Loucy (cell line): ENCODE results near the gene GP5.

Source experiments
- H2AFZ ChIP-seq: fragments of 200-600 bp; sonication (generic); 2 replicates; pipeline ENCODE4 v1.6.0; 2016; ENCODE audit warnings: antibody characterized with exemption, mild to moderate bottlenecking, low read length, moderate library complexity
- H3F3A ChIP-seq: fragments of 200-600 bp; 2 replicates; pipeline ENCODE4 v1.6.0; 2016; ENCODE audit warnings: antibody characterized with exemption, low read depth, mild to moderate bottlenecking
- H3K27me3 ChIP-seq: fragments of 200-600 bp; sonication (generic); 2 replicates; pipeline ENCODE4 v1.6.1; 2014; ENCODE audit warnings: low read length, mild to moderate bottlenecking; ENCODE audit not compliant: insufficient read depth, poor library complexity, severe bottlenecking
- H3K36me3 ChIP-seq: fragments of 200-600 bp; sonication (generic); 2 replicates; pipeline ENCODE4 v1.6.1; 2016; ENCODE audit warnings: low read length; ENCODE audit not compliant: insufficient read depth
- H3K4me1 ChIP-seq: fragments of 200-600 bp; sonication (generic); 2 replicates; pipeline ENCODE4 v1.5.1; 2014; ENCODE audit warnings: low read length, mild to moderate bottlenecking; ENCODE audit not compliant: insufficient read depth, poor library complexity, severe bottlenecking
- H3K4me2 ChIP-seq: fragments of 200-600 bp; sonication (generic); 2 replicates; pipeline ENCODE4 v1.6.0; 2014; ENCODE audit warnings: antibody characterized with exemption, low read length, low read depth, mild to moderate bottlenecking; ENCODE audit not compliant: poor library complexity, severe bottlenecking
- H3K4me3 ChIP-seq: fragments of 200-600 bp; sonication (generic); 2 replicates; pipeline ENCODE4 v1.5.1; 2014; ENCODE audit warnings: low read length, mild to moderate bottlenecking, mixed read lengths; ENCODE audit not compliant: poor library complexity, severe bottlenecking
- H3K79me2 ChIP-seq: fragments of 200-600 bp; sonication (generic); 2 replicates; pipeline ENCODE4 v1.6.1; 2014; ENCODE audit warnings: low read length; ENCODE audit not compliant: insufficient read depth
- H3K9ac ChIP-seq: fragments of 200-600 bp; sonication (generic); 2 replicates; pipeline ENCODE4 v1.6.0; 2014; ENCODE audit warnings: mild to moderate bottlenecking, low read depth, low read length, moderate library complexity; ENCODE audit not compliant: poor library complexity, severe bottlenecking
- H3K9me2 ChIP-seq: fragments of 200-600 bp; sonication (generic); replicated peaks from 2 replicates; pipeline ENCODE4 v1.6.1; 2016; ENCODE audit warnings: low read depth, low read length, mixed read lengths
- H3K9me3 ChIP-seq: fragments of 200-600 bp; sonication (generic); 2 replicates; pipeline ENCODE4 v1.6.1; 2014; ENCODE audit warnings: mild to moderate bottlenecking, antibody characterized with exemption, low read length, low read depth; ENCODE audit not compliant: insufficient read depth
- H4K20me1 ChIP-seq: fragments of 200-600 bp; sonication (generic); 2 replicates; pipeline ENCODE4 v1.6.0; 2014; ENCODE audit warnings: antibody characterized with exemption, low read length, mild to moderate bottlenecking; ENCODE audit not compliant: insufficient read depth, poor library complexity, severe bottlenecking
- CTCF ChIP-seq: fragments of 200-600 bp; sonication (generic); conservative IDR thresholded peaks from 2 replicates; pipeline ENCODE4 v1.5.1; 2014; ENCODE audit warnings: mild to moderate bottlenecking, antibody characterized with exemption, low read length
- EZH2phosphoT487 ChIP-seq: fragments of 200-600 bp; IDR thresholded peaks from 2 replicates; pipeline ENCODE4 v1.6.1; 2018; ENCODE audit warnings: antibody characterized with exemption, mild to moderate bottlenecking, moderate library complexity, borderline replicate concordance

The GP5 gene

GRCh38 chr3:194395778-194396538 lies 3.1 kb downstream of the GP5 start:
- Histone ChIP-seq H3K4me3 (peak overlapping the region; percentile 72), H3K36me3 (no peaks in the 10 kb centered on the region), H3K9me3 (no peaks in the 10 kb centered on the region), H3K4me2 (peak overlapping the region; percentile 91), H2AFZ (no peak overlapping the region), H3F3A (0 out of 2 replicates have a peak, but pooled peaks cover 4% of the 10 kb centered on the region), H3K9me2 (no peaks in the 10 kb centered on the region), H3K27me3 (no peaks in the 10 kb centered on the region), H4K20me1 (no peaks in the 10 kb centered on the region), H3K9ac (no peak overlapping the region), H3K4me1 (peaks cover 35% of the 10 kb centered on the region), H3K79me2 (no peaks in the 10 kb centered on the region)
- TF ChIP-seq EZH2phosphoT487 (no peak), CTCF (no peak)

DNA sequence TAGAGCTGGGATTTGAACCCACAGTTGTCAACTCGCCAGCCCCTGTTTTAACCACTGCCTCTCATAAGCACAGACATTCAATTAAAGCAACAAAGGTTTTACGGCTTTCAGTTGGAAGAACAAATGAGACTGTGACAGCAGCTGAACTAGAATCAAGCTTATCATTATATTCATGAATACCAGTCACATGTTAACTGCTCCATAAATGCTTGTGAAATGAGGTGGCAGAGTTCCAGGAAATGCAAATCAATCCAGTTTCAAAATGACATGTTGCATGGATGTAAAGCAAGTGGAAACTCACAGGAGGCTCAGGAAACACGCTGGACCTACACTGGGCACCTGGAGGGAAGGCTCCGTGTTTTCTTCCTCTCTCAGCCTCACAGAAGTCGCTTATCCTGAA lies 3.9 kb downstream of the GP5 start:
- H3K9me2 ChIP-seq, result no peaks in the 10 kb centered on the region
- no peaks in the 10 kb centered on the region for H3K27me3 ChIP-seq
- H3K4me2 ChIP-seq, result no peak overlapping the region
- H4K20me1 ChIP-seq, result no peaks in the 10 kb centered on the region
- H3K36me3 ChIP-seq, result no peaks in the 10 kb centered on the region
- no peak overlapping the region for H2AFZ ChIP-seq
- no peaks in the 10 kb centered on the region for H3K9me3 ChIP-seq
- H3K9ac ChIP-seq, result no peak overlapping the region
- H3K4me3 ChIP-seq, result no peak overlapping the region
- H3K79me2 ChIP-seq, result no peaks in the 10 kb centered on the region
- H3F3A ChIP-seq, result 0 out of 2 replicates have a peak, but pooled peaks cover 4% of the 10 kb centered on the region
- H3K4me1 ChIP-seq, result peaks cover 35% of the 10 kb centered on the region
- TF ChIP-seq CTCF, result no peak
- no peak for TF ChIP-seq EZH2phosphoT487

DNA sequence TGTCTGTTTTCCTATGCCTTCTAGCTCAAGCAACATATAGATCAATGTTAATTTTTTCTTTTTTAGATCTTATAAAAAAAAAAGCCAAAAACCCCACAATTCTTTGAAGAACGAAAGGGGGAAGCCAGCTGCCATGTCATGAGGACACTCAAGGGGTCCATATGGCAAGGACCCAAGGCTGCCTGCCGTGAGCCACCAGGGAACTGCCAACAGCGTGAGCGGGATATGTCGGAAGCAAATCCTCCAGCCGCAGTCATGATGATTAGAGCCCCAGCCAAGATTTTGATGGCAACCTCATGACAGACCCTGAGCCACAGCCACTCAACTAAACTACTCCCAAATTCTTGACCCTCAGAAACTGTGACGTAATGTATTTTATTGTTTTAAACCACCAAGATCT lies 6.5 kb downstream of the GP5 start:
- TF ChIP-seq CTCF, result no peak
- TF ChIP-seq EZH2phosphoT487, result no peak

More for the DNA sequence above, 6.5 kb downstream of the GP5 start:
- H3K4me3 ChIP-seq, result no peak overlapping the region
- H3K9me2 ChIP-seq, result no peaks in the 10 kb centered on the region
- H3K9ac ChIP-seq, result no peak overlapping the region
- no peaks in the 10 kb centered on the region for H3K79me2 ChIP-seq
- no peaks in the 10 kb centered on the region for H4K20me1 ChIP-seq
- H3F3A ChIP-seq, result 0 out of 2 replicates have a peak, but pooled peaks cover 4% of the 10 kb centered on the region
- H2AFZ ChIP-seq, result no peak overlapping the region
- no peak overlapping the region for H3K4me2 ChIP-seq
- no peaks in the 10 kb centered on the region for H3K9me3 ChIP-seq
- H3K36me3 ChIP-seq, result no peaks in the 10 kb centered on the region
- no peaks in the 10 kb centered on the region for H3K27me3 ChIP-seq
- peaks cover 12% of the 10 kb centered on the region for H3K4me1 ChIP-seq
